Activated CD8-positive, alpha-beta memory T cell treated with anti-CD3 and anti-CD28 coated beads, Interleukin-2, amount 50 U/mL, for 1 hour (primary cell): ENCODE measurements around the gene ZNF609.
A peak's percentile ranks its signal among the peaks of the same experiment; 100 is the strongest.

Source experiments
- DNase-seq: peaks from one replicate; pipeline ENCODE4 v3.0.0-alpha.2; 2020; ENCODE audit errors: extremely low read depth

Gene ZNF609

DNA sequence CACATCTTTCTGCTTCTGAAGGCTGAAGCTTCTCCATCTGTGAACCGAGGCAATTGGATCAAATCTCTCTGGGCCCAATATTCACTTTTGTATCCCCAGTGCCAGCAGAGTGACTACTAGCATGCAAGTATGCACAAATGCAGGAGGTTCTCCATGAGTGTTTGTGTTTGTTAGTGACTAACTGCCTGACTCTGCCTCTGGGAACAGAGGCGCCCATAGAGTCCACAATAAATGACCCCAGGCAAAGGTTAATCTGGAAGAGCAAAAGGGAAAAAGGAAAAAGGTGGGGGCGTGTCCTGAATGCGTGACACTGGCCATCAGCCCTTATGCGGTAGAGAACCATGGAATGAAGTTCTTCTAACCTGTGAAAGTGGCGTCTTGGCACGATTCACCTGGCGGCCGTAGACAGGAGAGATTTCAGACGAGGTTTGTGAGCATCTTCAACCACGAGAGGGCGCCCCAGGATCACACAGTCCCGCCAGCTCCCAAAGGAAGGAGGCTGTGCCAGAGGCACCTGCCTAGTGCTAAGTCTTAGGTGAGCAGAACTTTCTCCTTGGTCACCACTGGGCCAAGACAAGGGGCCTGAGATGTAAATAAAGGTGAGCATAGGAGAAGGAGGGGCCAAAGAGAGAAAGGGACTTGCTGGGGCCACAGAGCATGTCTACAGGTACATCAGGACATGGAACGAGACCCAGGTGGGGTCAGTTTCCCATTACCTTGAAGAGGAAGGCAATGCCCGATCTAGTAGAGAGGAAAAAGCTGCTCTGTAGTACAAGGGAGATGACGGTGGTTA, 270.8 kb downstream of the ZNF609 start:
- peak; percentile 61 for DNase-seq

DNA sequence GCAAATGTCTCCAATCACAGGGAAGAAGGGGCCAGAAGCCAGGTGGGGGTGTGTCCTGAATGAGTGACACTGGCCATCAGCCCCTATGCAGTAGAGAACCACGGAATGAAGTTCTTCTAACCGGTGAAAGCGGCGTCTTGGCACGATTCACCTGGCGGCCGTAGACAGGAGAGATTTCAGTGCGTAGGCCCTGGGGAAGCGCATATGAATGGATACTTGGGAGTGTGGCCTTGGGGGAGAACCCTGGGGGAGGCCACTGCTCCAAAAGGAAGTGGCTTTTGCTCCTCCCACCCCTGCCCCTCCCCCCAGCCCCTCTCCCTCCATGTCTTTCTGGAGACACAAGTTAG, 271.4 kb downstream of the ZNF609 start:
- DNase-seq, result no peak

DNA sequence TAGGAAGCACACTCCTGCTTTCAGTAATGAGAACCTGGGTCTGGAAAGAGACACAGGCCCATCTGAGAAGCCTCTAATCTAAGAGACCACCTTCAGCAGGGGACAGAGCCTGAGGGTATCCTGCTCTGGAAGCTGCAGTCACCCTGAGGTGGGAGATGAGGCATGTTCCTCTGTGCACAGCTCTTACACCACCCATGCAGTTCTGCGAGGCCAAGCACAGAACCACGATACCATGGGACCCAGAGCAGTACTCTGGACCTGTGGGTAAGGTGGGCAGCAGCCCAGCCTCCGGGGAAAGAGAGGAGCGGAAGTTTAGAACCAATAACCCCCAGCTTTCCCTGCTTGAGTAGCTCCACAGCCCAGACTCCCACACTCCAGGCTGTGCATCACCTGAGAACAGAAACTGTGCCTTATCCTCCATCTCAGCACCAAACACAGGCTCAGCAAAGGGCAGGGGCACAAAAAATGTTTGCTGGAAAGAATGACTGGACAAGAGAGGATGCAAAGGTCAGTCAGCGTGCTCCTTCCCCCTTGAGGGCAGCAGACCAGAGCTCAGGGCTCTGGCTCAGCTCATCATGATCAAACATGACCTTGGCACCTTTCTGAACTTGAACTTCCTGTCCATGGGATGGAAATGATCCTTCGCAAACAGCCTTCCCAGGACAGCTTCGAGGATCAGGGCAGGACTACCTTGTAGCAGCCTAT, 271.9 kb downstream of the ZNF609 start:
- DNase-seq, result no peak
